ENCODE data around the gene AP3S1. TPM values are rescaled to one million over a fixed set of nuclear protein-coding genes. Genes with fewer than 3 reads are reported as not detected.
A peak's percentile ranks its signal among the peaks of the same experiment; 100 is the strongest.

The AP3S1 gene
- total RNA-seq, 6 donors from 2014 or later, result 8.9 to 81.1 (median 46.5) TPM

- Histone ChIP-seq H3K27ac (peak overlapping the region in 1 of 4 donors; percentile 96), H3K36me3 (no peaks in the 10 kb centered on the region), H3K4me3 (peak overlapping the region; percentile 77 to 93 (median 80)), H3K4me1 (peaks cover 44 to 57% (median 46%) of the 10 kb centered on the region in 4 donors), H3K9me3 (no peaks in the 10 kb centered on the region), H3K27me3 (no peaks in the 10 kb centered on the region)
- 10 to 11% methylated on average over 3 of the region's 3 CpGs for WGBS, 2 donors
- DNase-seq (no peak), ATAC-seq (ENCODE audit: low FRiP score in 2 of 2) (no peak)
- no peak for TF ChIP-seq EP300 (IDR thresholded peaks at IDR 0.05)
- TF ChIP-seq POLR2AphosphoS5 (IDR thresholded peaks at IDR 0.05), result no peak
- TF ChIP-seq CTCF (IDR thresholded peaks at IDR 0.05), result no peak
- no peak for TF ChIP-seq POLR2A (IDR thresholded peaks at IDR 0.05)
Measured at GRCh38 chr5:115842952-115843351, 1.2 kb downstream of the AP3S1 start.

- TF ChIP-seq POLR2A (IDR thresholded peaks at IDR 0.05) (no peak), CTCF (IDR thresholded peaks at IDR 0.05) (no peak), EP300 (IDR thresholded peaks at IDR 0.05) (no peak), POLR2AphosphoS5 (IDR thresholded peaks at IDR 0.05) (no peak)
- no peaks in the 10 kb centered on the region for H3K36me3 ChIP-seq
- H3K27ac ChIP-seq, result no peak overlapping the region
- no peaks in the 10 kb centered on the region for H3K27me3 ChIP-seq
- no peaks in the 10 kb centered on the region for H3K9me3 ChIP-seq
- ATAC-seq (ENCODE audit: low FRiP score in 2 of 2) (no peak), DNase-seq (no peak)
- peak overlapping the region in 3 of 4 donors; percentile 78 to 93 (median 81) for H3K4me3 ChIP-seq
- WGBS, 2 donors, result 56 to 58% methylated on average over 6 of the region's 6 CpGs
- H3K4me1 ChIP-seq, result peaks cover 38 to 51% (median 39%) of the 10 kb centered on the region in 4 donors
Measured at GRCh38 chr5:115843444-115844130, 1.9 kb downstream of the AP3S1 start.

- peaks cover 31 to 43% (median 33%) of the 10 kb centered on the region in 4 donors for H3K4me1 ChIP-seq
- no peak overlapping the region for H3K4me3 ChIP-seq
- TF ChIP-seq POLR2A (IDR thresholded peaks at IDR 0.05), result no peak
- no peak for TF ChIP-seq CTCF (IDR thresholded peaks at IDR 0.05)
- no peak for TF ChIP-seq POLR2AphosphoS5 (IDR thresholded peaks at IDR 0.05)
- TF ChIP-seq EP300 (IDR thresholded peaks at IDR 0.05), result no peak
- no peaks in the 10 kb centered on the region for H3K27me3 ChIP-seq
- no peaks in the 10 kb centered on the region for H3K9me3 ChIP-seq
- H3K27ac ChIP-seq, result no peak overlapping the region
- DNase-seq, result no peak
- ATAC-seq (ENCODE audit: low FRiP score in 2 of 2), result no peak
- WGBS, 2 donors, result 64 to 70% methylated on average over 7 of the region's 7 CpGs
- no peaks in the 10 kb centered on the region for H3K36me3 ChIP-seq
Measured at GRCh38 chr5:115844321-115844817, 2.6 kb downstream of the AP3S1 start.

- no peaks in the 10 kb centered on the region for H3K36me3 ChIP-seq
- 92 to 94% methylated on average over 7 of the region's 7 CpGs for WGBS, 2 donors
- H3K27ac ChIP-seq, result no peak overlapping the region
- no peak overlapping the region for H3K4me3 ChIP-seq
- no peak for TF ChIP-seq POLR2A (IDR thresholded peaks at IDR 0.05)
- TF ChIP-seq EP300 (IDR thresholded peaks at IDR 0.05), result no peak
- TF ChIP-seq POLR2AphosphoS5 (IDR thresholded peaks at IDR 0.05), result no peak
- TF ChIP-seq CTCF (IDR thresholded peaks at IDR 0.05), result no peak
- DNase-seq (no peak), ATAC-seq (ENCODE audit: low FRiP score in 2 of 2) (no peak)
- no peaks in the 10 kb centered on the region for H3K9me3 ChIP-seq
- peaks cover 30 to 40% (median 32%) of the 10 kb centered on the region in 4 donors for H3K4me1 ChIP-seq
- H3K27me3 ChIP-seq, result no peaks in the 10 kb centered on the region
Measured at GRCh38 chr5:115847290-115847689, 5.6 kb downstream of the AP3S1 start.

Measured in upper lobe of left lung (tissue), 6 donors.